Hypothalamus (tissue), 51 donors: ENCODE results near the gene SRPK3.
A peak's percentile ranks its signal among the peaks of the same experiment; 100 is the strongest.
"Not testable (repeated sequence)": the region's sequence is repeated elsewhere in the genome, so short reads cannot be mapped to it uniquely, and the experiment has no call there.

ENCODE experiments used
- DNase-seq, 51 donors: peaks; one replicate each; lab custom pipeline; 2025; lab: John Stamatoyannopoulos, UW

The SRPK3 gene

GRCh38 chrX:153745067-153745433, 35.8 kb upstream of the SRPK3 start:
- not testable (repeated sequence) for DNase-seq

GRCh38 chrX:153746359-153746758, 34.5 kb upstream of the SRPK3 start:
- DNase-seq: no peak

- DNase-seq: not testable (repeated sequence)
These were observed 33.9 kb upstream of the SRPK3 start for GRCh38 chrX:153746991-153747390.

GRCh38 chrX:153749017-153749416, 31.8 kb upstream of the SRPK3 start:
- DNase-seq: not testable (repeated sequence)

- no peak for DNase-seq
These were observed 30.6 kb upstream of the SRPK3 start for GRCh38 chrX:153750127-153750774.

- no peak for DNase-seq
These were observed 25.7 kb upstream of the SRPK3 start for GRCh38 chrX:153755136-153755535.

GRCh38 chrX:153761863-153762262, 19.0 kb upstream of the SRPK3 start:
- DNase-seq: no peak

- DNase-seq: no peak
These were observed 18.1 kb upstream of the SRPK3 start for GRCh38 chrX:153762626-153763173.

- no peak for DNase-seq
These were observed 17.4 kb upstream of the SRPK3 start for GRCh38 chrX:153763298-153763932.

GRCh38 chrX:153763989-153764755, 16.7 kb upstream of the SRPK3 start, which contains the start of gene PLXNB3:
Gene PLXNB3, plus strand, starts transcription at chrX:153764249. Its CDS starts 1,287 bp downstream, at chrX:153765536.
- peak in 49 of 51 donors; percentile 11 to 94 (median 72) for DNase-seq

GRCh38 chrX:153764786-153765137, 16.1 kb upstream of the SRPK3 start:
- peak in 3 of 51 donors; percentile 47 to 73 (median 71) for DNase-seq

- peak in 49 of 51 donors; percentile 22 to 97 (median 82) for DNase-seq
These were observed 15.4 kb upstream of the SRPK3 start for GRCh38 chrX:153765138-153766079.

- peak in 29 of 51 donors; percentile 9 to 68 (median 40) for DNase-seq
These were observed 14.6 kb upstream of the SRPK3 start for GRCh38 chrX:153766098-153766817.

GRCh38 chrX:153766871-153767673, 13.8 kb upstream of the SRPK3 start:
- DNase-seq: peak in 1 of 51 donors; percentile 33

GRCh38 chrX:153767674-153768055, 13.2 kb upstream of the SRPK3 start:
- DNase-seq: no peak

- DNase-seq: no peak
These were observed 12.3 kb upstream of the SRPK3 start for GRCh38 chrX:153768311-153769157.

- no peak for DNase-seq
These were observed 11.5 kb upstream of the SRPK3 start for GRCh38 chrX:153769158-153769864.
